ENCODE data around the gene SYT9.

The SYT9 gene

DNA sequence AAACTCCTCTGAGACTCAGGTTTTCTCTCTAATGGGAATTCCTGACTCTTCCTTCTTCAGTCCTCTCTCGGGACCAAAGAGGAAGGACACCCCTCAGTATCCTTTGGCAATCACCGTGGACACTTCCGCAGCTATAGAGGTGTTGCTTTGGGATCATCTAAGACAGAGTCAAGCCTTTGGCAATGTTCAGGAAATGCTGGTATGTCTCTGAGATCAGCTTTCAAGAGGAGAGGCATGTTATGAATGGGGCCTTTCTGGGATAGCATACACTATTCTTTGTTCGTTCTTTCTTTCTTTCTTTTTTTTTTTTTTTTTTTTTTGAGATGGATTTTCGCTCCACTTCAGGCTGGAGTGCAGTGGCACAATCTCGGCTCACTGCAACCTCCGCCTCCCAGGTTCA, 219.4 kb downstream of the SYT9 start:
- DNase-seq (ENCODE audit: low spot score): no peak

DNA sequence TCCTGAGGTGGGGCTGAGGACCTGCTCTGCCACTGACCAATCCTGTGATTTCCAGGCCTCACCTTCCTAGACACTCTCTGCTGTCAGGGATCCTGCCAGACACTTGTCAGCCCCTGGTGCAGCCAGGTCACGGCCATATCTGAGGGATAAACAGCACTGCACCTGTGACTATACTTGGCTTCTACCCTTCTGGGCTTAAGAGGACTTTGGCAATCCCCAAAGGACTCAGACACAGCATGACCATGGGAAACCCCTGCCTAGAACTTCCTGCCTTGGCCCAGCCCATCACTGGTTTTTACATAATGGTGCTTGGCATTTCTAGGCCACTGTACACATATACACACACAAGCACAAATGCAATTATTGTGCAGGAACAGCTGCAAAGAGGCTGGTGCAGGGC, 222.0 kb downstream of the SYT9 start:
- DNase-seq (ENCODE audit: low spot score): no peak

DNA sequence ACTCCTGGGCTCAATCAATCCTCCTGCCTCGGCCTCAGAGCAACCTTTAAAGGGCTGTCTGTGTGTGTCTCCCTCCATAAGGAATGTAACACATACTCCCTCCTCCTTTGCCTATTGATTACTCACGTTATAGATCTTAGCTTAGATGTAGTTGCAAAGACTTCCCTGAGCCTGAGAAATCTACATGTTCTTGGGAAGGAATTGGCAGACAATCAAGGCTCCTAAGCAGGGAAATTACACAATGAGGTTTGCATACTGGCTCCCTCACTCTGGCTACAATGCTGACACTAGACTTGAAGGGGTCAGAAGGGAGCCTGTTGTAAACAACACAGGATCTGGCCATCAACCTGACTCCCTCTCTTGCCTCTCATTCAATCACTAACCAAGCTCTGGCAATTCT, 228.4 kb downstream of the SYT9 start:
- DNase-seq (ENCODE audit: low spot score): no peak

DNA sequence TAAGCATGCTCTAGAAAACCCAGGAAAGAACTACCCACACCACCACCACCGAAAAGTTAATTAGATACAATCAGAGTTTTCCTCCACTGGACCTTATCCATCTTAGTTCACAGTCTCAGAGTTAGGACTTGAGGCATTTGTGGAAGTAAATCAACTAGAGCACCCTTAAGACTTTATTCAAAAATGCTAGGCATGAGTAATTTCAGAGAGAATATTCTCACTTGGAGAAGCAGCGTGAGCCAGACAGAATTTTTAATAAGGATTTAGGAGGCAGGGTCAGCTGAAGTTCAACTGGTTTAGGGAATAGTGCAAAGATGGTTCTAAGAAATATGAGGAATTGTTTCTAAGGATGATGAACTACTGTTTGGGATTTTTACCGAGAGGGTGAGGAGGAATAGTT, 232.4 kb downstream of the SYT9 start:
- no peak for DNase-seq (ENCODE audit: low spot score)

DNA sequence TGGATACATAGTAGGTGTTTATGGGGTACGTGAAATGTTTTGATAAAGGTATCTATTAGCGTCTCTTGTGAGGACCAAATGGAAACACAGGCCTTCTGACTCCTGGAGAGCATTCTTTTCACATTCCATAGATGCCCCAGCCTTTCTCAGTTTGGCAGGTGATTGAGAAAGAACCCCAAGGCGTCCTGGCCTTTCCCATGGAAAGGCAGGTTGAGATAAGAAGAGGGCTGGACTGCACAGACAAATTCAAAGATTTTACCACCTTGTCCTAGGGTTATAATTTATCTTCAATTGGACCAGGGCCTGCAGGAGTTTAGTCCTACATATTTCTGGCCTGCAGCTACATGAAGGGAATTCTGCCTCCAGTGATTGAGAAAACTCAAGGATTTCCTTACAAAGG, 232.9 kb downstream of the SYT9 start:
- DNase-seq (ENCODE audit: low spot score): no peak

DNA sequence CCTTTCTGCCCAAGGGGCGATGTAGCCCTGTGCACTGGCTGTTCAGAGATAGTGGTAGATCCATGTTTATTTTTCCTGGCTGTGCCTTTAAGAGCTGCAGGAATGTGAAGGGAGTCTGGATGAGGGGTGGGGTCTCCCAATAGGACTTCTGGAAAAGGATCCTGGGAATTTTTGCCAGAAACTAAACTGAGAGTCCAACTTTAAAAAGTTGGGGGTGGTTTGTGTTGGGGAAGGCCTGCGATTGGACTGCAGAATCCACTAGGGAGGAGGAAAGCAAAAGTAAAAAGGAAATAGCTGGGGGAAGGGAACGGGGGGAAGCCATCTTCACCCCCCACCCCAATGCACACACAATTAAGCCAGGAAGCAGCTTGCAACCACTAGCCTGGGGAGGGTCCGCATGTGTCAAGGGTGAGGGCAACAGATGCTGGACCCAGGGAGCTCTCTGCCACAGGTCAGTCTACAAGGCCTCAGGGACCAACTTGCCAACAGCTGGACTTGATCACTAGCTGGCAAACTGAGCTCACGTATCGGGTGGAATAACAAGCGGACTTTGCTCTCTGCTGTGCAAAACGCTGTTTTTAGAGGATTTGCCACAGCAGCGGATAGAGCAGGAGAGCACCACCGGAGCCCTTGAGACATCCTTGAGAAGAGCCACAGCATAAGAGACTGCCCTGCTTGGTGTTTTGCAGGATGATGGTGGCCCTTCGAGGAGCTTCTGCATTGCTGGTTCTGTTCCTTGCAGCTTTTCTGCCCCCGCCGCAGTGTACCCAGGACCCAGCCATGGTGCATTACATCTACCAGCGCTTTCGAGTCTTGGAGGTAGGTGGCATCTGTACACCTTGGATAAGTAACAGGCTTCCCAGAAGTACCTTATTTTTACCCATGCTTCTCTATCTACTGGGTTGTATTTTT, 233.7 kb downstream of the SYT9 start, which contains the start of gene OLFML1:
Gene OLFML1 (plus strand): TSS at position 321 of the 912 bp plus-strand sequence. CDS start 370 bp downstream, at position 691.
- DNase-seq (ENCODE audit: low spot score): no peak

DNA sequence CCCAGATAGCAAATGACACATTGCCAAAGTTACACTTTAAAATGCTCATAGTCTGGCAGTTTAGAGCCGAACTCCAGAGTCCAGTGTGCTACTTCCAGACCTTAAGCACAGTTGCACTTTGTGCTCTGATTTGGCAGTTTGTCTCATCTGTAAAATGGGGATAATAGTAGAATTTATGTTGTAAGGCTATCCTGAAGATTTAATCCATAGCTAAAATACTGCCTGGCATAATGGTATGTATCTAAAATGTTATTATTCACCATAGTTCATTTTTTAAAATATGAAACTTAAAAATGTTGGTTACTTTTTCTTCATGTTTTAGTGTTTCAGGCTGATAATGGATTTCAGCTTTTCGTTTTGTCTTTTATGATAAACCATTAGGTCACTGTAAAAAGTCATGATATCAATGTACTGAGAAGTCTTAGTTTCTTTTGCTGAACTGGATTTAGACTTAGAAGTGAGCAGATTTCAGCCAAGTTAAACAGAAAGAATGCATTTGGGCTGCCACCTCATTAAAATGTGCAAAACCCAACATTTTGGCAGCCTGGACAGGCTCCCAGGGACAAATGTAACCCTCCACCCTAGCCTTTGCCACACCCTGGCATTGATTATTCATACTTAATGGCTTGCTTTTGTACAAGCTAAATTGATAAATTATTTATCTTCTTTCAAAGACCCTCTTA, 234.5 kb downstream of the SYT9 start:
- no peak for DNase-seq (ENCODE audit: low spot score)

DNA sequence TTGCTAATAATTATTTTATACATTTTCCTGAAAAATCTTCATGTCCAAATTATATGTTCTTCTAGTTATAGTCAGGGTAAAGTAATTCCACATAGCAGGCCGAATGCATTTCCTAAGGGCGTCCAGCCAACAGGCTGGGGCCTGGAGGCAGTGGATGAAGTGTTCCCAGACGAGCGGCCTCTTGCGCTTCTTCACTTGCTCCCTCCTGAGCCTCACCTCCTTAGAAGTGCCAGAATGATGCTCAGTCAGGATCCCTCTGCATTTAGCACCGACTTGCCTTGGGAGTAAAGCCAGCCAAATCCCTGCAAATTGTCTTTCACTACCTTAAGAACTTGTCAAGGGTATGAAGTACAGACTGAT, 235.1 kb downstream of the SYT9 start:
- DNase-seq (ENCODE audit: low spot score): no peak

DNA sequence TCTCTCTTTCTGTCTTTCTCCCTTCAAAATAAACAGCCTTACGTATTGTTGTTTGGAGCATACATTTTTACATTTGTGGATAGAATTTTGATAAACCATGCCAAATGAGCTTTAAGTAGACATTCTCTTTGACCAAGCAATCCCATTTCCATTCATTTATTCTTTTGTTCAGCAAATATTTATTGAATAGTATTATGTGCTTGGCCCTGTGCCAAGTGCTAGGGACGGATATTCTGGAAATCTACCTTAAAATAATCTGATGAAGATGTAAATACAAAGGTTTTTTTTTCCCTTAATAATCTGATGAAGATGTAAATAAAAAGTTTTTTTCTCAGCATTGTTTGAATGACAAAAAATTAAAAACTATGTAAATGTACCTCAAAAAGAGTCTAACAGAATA, 235.7 kb downstream of the SYT9 start:
- no peak for DNase-seq (ENCODE audit: low spot score)

DNA sequence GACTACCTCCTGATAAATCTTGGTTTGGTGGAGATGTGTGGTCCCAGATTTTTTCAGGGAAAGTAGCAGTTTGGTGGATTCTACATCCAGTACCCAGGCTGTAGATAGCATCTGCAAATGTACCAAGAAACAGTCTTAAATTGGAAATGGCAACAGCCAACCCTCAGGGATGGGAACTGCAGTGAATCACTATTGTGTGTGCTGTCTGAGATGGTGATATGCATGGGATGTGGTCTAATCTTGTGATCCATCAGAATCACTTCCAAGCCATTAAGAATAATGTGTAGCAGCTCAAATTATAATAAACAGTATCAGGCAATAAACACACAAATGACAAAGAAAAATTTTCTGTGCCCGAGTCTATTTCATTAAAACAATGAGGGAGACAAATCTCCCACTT, 237.0 kb downstream of the SYT9 start:
- DNase-seq (ENCODE audit: low spot score): no peak

DNA sequence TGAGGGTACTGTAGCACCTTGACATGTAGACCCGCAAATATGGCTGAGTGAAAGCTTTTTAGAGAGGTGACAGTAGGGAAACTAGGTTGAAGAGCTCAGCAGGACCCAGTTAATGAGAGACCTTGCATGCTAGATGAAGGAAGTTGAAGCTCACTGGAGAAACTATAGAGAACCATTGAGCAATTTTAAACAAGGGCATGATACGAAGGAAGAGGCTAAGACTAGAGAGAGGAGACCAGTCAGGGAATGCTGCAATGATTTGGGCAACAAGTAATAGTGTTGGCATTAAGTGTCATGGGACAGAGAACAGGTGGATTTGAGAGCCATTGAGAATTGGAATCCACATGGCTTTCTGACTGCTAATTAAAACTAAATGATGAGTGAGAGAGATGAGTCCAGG, 237.7 kb downstream of the SYT9 start:
- DNase-seq (ENCODE audit: low spot score): no peak

DNA sequence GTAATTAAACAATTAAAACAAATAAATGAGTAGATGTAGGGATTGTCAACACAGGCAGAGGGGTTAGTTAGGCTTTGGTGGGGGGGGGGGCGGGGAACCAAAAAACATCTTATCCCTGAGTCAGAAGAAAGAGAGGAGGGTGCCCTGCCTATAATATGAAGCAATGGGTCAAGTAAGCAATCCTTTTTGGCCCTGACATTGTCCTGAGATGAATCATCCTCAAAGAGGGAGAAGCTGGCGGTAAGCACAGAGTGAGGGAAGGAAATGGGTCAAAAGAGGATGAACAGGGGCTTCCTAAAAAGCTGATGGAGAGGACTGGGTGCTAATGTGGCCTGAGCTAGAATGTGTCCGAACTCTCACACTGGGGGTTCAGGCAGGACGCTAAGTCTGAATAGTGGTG, 238.3 kb downstream of the SYT9 start:
- DNase-seq (ENCODE audit: low spot score): no peak

DNA sequence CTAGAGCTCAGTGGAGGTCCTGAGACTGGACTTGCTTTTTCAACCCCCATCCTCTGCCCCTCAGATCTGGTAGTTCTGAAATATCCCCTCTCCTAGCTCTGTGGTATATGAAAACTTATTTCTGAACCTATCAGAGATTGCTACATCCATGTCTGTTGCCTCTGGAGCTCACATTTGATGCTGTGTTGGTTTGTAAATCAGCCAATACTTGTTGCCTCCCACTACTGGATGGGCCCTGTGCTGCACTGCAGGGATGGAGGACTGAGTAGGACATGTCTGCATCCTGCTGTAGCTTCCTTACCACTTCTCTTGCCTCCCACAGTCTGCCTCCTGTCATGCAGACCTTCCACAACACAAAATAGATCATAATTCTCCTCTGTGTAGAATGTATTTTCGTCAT, 238.8 kb downstream of the SYT9 start:
- peak; percentile 28 for DNase-seq (ENCODE audit: low spot score)

DNA sequence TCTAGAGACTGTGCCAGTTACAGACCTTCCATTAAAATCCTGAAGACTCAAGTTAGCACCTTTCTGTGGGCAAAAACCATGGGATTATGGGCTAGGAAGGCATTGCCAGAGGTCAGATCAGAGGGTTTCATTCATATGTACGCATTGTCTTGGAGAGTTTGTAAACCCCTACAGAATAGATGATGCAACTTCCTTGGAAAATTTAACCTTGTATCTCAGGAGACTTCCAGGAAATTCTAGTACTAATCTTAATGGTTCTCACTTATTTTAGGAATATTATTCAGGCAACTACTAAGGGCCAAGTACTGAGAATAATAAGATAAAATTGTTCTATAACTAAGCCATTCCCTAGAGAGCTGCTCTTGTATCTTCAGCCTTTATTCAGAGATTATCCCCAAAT, 240.5 kb downstream of the SYT9 start:
- no peak for DNase-seq (ENCODE audit: low spot score)

DNA sequence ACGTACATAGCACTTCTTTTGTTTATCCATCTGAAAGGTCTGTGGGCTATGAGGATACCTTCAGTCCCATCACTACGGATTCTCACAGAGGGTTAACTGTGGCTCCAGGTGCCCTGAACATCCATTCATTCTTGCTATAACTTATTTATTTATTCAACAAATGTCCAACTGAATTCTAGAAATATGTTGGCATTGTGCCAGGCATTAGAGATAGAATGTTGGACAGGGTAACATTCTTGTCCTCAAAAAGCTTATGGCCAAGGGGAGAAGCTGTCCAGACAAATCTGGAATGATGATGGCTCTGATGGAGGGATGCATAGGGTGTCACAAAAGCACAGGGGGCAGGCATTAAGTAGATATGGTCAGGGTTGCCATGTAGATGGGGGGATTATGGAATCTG, 242.0 kb downstream of the SYT9 start:
- no peak for DNase-seq (ENCODE audit: low spot score)

DNA sequence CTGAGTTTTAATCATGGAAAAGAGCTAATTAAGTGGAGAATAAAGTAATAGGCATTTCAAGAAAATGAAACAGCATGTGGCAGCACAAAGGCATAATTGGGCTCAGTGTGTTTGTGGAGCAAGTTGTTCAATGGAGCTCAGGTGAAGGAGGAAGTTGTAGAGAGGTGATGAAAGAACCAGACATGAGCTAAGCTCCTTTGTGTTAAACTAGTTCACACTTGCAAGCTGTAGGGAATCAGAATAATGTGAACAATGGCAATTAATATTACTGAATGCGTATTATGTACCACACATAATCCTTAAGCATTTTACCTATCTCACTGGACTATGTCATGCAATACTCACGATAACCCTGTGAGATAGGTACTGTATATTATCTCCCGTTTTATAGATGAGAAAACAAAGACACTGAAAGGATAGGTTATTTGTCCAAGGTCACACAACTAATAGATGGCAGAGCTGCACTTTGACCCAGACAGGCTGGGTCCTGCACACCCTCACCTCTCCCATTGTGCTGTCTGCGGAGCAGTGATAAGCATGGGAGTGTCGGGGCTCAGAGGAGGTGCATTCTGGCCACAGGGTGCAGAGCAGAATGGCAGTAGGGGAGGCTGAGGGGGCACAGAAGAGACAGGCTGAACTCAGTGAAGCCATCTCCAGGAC, 242.5 kb downstream of the SYT9 start:
- DNase-seq (ENCODE audit: low spot score): no peak

DNA sequence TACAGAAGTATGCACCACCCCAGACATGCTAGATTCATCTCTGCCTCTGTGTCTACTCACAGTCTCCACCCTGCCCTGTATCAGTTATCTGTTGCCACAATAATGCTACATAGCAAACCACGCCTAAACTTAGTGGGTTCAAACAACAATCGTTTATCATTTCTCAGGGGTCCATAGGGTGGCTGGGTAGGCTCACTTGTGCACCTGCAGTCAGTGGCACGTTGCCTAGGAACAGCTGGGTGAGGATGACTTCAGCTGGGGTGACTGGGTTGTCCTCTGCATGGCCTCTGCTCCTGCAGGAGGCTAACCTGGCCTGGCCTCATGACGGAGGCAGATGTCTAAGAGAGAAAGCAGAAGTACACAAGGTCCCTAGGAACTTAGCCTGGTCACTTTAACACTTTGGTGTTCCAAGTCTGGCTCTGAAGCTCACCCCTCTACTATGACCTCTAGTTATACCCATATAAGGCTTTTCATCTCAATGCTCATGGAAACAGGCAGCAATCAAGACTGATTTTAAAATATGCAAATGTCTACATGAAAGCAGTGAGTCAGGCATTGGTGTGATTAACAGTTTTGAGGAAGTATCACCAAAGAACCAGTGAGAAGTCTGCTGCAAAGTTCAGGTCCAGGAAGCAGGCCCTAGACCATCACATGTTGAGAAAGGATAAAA, 244.3 kb downstream of the SYT9 start:
- peak; percentile 32 for DNase-seq (ENCODE audit: low spot score)

DNA sequence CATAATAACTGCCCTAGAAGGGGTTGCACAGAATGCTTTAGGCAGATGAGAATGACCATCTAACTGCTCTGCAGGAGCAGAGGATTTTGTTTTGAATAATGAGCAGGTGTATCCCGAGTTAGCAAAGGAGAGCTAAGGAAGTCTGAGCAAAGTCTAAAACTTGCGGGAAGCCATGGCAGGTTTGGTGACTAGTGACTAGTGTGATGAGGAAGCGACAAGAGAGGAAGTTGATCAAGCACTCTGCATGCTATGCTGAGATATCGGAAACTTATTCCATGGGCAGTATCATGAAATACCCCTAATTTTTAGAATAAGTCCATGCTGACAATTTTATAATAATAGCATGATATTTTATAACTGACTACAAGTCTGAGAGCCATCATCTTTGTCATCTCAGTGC, 246.5 kb downstream of the SYT9 start:
- DNase-seq (ENCODE audit: low spot score): no peak

DNA sequence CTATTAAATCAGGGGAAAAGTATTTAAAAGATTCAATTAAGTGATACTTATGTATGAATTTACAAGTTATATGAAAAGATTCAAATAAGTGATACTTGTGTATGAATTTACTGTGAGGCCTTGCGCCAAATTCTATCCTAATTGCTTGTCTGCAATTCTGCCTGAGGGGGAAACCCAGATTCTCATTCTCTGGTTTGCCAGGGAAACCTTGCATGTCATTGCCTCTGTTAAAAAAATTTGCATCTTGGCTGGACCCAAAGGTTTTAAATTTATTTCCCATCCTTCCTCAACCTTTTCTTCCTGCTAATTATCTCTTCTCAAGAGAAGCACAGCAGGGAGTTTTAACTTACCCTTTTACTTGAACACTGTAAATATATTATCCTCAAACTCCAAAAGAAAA, 247.4 kb downstream of the SYT9 start:
- DNase-seq (ENCODE audit: low spot score): no peak

DNA sequence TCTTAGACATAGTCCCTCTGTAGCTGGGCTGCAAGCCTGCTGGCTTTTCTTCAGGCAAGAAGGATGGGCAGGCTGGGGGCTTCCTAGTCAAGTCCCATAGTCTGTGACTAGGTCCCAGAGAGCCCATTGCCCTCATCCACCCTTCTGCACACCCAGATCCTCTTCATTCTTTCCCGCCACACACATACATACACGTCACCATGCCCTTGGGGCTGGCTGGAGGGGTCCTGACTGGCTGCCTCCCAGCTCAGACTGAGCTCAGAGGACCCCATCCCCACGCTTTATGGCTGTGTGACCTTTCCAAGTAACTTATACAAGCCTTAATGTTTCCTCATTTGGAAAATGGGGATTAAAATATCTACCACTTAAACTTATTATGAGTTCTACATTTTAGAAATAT, 248.5 kb downstream of the SYT9 start:
- DNase-seq (ENCODE audit: low spot score): no peak

DNA sequence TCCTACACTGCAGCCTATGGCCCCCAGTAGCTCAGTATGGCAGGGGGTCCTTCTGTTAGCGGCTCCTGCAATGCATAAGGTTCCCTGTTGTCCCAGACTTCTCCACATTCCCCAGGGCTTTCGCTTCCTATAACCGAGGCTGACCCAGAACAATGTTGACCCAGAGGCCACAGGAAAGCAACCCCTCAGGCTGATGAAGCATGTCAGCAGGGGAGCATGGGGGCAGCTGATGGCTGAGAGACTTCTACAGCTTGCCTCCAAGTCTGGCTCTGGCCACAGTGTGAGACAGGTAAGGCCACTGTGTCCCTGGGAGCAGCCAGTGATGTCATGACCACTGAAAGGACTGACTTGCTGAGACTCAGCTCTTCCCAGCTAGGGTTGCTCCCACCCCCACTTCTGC, 249.5 kb downstream of the SYT9 start:
- no peak for DNase-seq (ENCODE audit: low spot score)

DNA sequence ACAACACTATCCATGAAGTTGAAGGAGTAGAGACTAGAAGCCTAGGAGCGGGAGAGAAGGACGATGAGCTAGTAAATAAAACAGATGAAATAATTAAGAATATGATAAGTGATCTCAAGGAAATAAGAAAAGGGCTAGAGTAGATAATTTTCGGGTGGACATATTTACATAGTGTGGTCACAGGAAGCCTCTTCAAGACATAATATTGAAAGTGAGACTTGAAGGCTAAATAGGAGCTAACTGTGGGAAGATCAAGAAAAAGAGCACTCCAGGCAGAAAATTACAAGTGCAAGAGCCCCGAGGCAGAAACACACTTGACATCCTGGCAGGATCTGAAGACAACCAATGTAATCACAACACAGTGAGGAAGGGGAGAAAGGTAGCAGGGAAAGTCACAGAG, 250.2 kb downstream of the SYT9 start:
- no peak for DNase-seq (ENCODE audit: low spot score)

DNA sequence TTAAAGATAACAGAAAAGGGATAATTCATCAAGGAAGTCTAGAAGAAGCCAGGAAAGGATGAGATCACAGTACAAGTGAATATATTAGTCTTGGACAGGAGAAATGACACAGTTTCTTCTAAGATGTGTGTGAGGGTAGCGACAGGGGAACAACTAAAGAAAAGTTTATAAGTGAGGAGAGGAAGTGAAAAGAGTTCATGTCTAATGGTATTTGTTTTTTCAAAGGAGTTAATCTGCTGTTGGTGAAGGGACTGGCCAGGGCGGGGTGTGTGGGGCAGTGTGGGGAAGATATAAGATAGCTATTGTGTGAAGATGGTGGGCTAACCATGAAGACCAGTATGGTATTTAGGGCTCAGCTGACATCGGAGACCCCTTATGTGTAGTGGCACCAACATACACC, 254.5 kb downstream of the SYT9 start:
- DNase-seq (ENCODE audit: low spot score): no peak

Data from Ammon's horn (tissue), 1 donor.